HG03139 (cell line): ENCODE measurements around the gene SCG3.

ENCODE experiments used
- ATAC-seq: cut with Tn5 transposase; IDR thresholded peaks from one replicate; pipeline ENCODE4 v1.9.1; 2021; ENCODE audit not compliant: unreplicated experiment

SCG3 gene

DNA sequence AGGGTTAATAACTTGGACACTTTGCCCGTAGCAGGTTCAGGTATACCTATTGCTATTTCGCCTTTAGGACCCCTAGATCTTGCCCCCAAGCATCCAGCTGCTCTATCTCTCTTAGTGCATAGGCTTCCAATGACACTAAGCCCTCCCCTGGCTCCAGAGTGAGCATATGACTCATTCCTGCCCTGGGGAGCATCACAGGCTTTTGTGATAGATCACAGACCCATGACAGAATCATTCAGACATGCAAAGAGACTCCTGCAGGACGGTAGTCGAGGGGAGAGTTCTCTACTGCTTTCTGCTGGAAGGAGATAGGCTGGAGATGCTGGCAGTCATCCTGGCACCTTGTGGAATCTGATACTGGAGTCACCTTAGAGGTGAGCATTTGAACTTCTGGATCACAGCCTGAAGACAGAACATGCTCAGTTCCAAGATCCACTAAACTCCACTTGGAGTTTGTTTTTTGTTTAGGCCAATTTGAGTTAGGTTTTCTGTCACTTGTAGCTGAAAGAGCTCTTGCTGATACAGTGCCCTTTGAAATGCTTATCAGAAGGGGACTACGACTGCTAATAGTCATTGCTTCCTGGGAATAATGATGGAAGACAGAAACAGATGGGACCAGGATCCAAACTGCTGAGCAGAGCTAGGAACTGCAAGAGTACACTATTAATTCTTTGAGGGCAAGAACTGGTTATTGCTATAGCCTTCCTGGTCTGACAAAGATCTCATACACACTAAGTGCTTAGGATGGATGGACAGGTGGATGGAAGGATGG, 45.2 kb downstream of the SCG3 start:
- ATAC-seq: peak; percentile 80

DNA sequence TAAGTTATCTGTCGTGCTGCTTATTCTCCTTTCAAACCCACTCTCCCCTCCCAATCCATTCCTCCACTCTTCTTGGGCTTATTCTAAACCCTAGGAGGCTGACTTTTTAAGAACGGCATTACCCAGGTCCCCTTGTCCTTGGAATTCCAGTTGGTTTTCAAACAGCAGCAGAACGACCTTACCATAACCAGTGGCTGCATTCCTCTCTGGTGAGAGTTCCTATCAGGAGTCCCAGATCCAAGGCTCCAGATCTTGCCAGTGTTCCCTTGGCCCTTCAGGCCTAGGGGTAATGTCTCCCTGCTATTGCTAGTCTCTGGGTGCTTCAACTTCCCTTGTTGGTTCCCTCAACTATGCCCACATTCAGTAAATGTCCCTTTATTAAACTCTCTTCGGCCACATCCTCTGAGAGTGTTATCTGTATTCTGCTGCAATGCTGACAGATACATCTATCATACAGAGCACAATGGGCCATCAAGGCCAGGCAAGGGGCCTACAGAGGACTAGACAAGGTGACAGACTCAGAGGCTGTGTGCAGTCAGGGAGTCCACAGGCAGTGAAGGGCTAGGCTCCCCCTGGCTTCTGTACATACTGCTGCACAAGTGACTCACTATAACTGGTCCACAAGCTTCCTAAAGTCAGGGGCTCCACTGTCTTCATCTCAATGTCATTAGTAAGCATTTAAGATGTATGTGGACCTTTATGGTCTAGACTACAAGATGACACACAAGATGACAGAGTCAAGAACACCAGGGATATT, 46.0 kb downstream of the SCG3 start:
- no peak for ATAC-seq

DNA sequence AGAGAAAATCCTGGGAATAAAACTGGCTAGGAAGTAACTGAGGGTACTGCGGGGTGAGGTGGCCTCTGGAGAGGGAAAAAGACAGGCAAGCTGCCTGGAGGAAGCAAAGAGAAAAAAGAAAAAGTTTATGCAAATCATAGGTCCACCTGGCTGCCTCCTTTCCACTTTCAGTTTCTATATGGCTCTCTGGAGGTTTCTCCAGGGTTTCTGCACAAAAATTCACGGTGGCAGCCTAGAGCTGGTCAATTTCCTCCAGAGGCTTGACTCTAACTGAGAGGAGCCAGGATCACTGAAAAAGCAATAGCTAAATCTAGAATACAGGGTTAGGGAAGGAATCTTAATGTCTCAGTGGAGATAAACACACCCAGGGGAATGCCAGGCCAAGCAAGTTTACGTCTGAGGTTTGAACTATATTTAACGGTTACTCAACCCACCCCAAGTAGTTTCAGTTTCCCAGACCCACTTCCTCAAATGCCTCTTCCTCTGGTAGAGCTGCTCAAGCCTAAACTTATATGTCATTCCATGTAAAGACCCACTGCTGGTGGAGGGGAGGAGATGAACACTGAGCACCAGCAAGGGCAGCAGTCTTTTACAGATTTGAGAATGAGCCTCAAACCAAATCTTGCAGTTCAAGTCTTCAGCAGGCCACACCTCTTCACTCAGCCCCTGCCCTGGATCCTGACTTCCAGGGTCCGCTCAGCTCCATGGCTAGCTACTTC, 50.4 kb downstream of the SCG3 start:
- ATAC-seq: peak; percentile 44

DNA sequence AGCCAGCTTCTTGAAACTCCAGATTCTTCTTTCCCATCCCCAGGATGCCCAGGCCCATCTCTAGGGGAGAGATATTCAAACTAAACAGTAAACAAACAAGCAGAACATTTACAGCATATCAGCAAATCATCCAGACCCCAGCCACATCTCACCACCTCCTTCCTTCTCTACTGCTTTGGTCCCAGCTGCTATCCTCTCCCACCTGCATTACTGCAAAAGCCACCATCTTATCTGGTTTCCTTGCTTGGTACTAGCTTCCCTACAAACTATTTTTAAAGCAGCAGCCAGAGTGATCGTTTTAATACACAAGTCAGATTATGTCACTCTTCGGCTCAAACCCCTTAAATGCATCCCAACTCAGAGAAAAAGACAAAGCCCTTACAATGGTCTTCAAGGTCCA, 51.3 kb downstream of the SCG3 start:
- ATAC-seq: no peak

DNA sequence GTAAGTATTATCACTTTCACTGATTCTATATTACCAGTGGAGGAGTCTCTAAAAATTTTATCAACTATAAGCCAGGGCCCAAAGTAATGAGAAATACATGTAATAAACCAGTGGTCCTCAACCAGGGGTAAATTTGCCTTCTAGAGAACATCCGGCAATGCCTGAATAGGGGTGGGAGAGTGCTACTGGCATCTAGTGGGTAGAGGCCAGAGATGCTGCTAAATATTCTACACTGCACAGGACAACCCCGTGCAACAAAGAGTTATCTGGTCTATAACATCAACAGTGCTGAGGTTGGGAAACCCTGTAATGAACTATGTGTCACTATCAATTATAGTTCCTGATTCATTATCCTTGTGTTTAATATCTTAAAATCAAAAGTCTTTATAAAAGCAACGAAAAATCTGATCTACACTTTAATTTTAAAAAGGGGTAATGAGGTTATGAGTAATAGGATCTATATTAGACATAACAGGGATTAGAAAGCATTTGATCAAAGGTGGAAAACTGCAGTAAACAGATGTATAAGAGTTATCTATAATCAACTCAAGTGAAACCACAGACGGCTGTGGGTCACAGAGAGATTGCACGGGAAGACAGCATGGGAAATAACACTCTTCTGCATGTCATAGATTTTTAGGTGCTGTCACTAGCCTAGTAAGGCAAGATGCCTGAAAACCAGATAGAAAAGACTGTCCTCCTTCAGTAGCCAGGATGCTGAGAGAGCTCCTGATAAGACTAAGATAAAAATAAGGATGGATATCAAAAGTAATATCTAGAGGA, 54.1 kb downstream of the SCG3 start:
- no peak for ATAC-seq

DNA sequence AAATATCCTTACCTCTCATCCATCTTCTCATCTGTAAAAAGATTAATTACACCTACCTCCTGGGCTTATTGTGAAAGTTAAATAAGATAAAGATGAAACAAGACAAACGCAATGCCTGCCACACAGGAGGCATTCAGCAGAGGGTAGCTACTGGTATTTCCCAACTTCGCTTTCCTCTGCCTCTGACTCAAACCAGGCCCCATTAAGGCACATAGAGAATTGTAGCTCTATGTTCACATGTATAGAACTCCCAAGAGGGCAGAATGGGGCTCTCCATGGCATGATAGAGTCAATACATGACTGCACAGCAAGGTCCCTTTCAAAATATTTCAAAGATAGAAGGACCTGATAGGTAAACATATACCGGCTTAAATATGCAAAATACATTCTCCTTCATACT, 54.8 kb downstream of the SCG3 start:
- no peak for ATAC-seq

DNA sequence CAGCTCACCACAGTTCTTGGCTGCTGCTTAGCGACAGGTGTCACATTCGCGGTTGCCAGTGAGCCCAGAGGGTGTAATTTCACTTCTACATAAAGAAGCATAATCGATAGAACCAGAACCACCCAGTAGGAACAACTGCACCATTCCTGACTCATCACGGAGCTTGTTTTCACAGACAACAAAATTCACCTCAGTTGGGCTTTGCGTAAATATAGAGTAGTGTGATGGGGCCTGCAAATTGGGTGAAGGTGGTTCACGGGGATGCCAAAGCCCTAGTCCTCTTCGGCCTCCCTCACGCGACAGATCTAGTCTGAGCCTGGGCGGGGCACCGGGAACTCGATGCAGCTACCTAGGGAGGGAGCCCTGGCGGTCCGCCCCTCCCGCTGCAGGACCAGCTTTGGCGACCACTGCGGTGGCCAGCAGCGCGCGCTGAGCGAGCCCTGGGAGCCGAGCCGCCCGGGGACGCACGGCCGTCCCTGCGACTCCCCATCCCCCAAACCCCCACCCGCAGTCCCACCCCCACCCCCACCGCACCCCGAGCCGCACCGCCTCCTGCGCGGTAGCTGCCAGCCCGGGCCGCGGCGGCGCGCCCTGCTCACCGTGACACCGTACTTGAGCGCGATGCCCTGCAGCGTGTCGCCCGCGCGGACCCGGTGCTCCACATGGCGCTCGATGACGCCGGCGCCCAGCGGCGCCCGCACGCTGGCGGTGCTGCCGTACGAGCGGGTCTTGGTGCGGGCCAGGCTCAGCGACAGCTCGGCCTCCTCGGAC, 55.6 kb downstream of the SCG3 start:
- peak; percentile 16 for ATAC-seq

DNA sequence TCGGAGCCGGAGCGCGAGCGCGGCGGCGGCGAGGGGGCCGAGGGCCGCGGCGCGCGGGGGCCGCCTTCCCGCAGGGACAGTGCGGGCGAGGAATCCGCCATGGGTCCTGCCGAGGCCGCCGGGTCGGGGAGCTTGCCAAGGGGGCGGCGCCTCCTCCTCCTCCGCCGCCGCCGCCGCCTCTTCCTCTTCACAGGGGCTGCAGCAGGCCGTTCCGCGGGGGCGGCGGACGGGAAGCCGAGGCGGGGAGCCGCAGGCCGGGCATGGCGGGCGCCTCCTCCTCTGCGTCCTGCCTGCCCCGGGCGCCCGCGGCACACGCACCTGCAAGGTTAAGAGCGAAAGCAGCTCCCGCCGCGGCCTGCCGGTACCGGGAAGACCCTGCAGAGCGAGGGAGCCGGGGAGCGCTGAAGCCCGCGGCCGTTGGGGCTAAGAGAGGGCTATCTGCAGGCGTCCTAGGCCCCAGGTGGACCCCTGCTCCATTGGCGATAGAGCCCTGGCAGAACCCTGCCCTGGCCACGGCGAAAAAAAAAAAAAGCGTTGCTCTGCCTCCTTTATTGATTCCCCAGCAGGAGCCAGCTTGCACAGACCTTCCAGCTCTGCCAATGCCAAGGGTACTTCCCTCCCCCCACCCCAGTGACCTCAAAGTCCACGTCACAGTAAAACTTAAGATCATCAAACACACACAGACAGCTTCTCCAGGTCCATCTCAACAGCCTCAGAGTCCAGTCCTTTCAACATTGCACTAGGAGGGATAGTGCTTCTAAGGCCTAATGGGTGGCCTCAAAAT, 56.4 kb downstream of the SCG3 start, which contains the start of gene LYSMD2:
LYSMD2 (minus strand) TSS at position 134 of the 784 bp plus-strand sequence; CDS start at position 101, 33 bp downstream.
- ATAC-seq: peak; percentile 44

DNA sequence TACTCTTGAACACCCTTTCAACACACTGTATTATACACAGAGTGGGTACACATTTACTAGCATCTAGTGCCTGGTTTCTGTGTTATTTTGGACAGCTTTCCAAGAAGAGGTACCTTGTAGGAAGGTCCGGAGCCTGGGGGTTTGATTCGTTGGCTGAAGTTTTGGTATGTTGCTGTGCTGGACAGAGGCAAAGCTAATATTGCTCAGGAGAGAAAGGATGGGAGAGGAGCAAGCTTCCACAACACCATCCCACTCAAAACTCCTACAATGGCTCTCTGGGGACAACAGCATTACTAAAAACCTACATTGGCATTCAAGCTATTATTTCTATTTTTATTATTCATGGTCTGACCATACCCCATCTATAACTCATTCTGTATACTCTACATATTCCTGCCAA, 57.2 kb downstream of the SCG3 start:
- ATAC-seq: no peak

DNA sequence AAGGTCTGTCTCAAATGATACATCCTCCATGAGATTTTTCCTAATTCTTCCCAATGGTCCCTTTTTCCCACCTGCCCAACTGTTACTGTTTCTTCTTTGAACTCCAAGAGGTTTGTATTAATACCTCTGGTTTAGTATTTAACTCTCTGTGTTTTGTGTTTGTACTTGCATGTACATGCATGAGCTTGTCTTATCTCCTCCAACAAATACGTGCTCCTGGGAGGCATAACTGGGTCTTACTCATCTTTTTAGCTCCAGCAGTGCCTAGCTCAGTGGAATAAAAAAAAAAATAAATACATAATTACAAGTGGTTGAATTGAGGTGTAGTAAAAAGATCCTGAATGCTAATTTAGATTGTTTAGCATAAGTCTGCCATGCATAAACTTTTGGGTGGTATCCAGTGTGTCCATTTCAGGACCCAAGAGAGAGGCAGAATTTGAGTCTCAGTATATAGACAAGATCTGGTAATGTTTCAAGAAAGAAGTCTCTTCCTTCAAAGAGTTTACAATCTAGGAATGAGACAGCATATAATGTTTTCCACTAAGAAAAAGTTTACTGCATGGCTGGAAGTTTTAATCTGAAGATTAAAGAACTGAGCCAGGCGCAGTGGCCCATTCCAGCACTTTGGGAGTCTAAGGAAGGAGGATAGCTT, 57.9 kb downstream of the SCG3 start:
- no peak for ATAC-seq

DNA sequence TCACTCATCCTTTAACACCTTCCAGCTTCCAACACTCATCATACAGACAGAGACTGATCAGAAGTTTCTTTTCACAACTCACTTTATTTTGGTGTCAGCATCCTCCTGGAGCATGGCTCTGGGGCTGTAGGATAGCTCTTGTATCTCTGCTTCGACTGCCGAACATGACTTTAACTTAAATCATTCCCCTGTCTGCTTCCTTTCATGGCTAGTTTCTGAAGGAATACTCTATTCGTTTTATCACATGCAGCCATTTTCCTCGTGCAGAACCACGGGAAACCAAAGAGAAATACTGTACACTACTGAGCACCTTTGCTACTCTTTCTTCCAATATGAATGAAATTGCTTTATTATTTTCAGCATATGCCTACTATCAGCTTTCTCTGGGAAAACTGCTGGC, 68.0 kb downstream of the SCG3 start:
- ATAC-seq: no peak

DNA sequence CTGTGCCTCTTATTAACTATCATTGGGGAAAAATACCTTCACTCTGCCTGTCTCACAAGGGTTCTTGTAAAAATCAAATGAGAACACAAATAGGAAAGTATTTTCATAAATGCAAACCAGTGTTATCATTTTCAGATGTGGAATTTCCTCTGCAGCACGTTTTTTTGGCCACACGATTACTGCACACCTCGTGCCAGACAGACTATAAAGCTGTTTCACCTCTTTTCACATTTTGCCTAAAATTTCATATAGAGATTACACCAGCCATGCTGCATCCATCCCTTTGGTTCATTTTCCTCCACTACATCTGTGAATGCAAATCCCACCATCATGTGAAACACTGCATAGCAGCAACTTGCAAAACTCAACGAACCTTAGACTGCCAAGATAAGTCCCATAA, 68.9 kb downstream of the SCG3 start:
- ATAC-seq: no peak

DNA sequence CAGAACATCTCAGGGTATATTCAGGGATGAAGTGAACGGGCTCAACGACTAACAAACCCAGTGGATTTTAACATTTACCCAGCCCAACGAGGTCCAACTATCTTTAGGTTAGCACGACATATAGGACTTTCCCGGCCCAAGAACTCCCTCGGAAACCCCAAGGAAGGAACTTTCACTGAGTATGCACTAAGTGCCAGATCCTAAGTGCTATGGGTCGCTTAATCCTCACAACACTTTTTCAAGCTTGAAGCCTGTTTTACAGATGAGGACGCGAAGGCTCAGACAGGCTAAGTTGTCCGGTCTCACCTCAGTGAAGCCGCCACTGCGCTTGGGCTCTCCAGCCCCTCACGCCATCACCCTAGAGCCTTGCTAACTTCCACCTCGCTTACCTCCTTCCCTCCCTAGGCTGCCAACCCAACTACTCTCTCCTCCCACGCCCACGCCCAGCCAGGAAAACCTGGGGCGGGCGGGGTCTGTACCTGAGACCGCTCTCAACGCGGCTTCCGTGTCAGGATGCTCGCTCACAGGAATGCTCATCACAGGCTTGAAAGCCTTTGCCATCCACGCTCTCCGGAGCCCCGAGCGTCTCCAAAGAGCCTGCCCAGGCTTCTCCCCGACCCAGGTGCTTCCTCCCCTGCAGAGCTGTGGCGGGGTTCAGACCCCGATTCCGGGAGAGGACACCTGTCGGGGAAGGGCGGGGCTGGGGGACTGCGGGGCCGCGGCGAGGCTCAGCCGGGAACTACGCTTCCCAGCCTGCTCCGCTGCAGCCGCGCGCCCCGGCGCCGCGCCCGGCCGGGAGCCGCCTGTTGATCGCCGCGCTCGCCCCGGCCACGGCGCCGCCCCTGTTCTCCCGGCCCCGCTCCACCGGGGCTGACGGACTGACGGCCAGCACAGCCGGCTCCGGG, 69.7 kb downstream of the SCG3 start, which contains the start of gene TMOD2:
TMOD2 (plus strand) TSS at position 806 of the 905 bp plus-strand sequence. CDS start 14,845 bp downstream, outside the sequence.
- ATAC-seq: peak; percentile 70

DNA sequence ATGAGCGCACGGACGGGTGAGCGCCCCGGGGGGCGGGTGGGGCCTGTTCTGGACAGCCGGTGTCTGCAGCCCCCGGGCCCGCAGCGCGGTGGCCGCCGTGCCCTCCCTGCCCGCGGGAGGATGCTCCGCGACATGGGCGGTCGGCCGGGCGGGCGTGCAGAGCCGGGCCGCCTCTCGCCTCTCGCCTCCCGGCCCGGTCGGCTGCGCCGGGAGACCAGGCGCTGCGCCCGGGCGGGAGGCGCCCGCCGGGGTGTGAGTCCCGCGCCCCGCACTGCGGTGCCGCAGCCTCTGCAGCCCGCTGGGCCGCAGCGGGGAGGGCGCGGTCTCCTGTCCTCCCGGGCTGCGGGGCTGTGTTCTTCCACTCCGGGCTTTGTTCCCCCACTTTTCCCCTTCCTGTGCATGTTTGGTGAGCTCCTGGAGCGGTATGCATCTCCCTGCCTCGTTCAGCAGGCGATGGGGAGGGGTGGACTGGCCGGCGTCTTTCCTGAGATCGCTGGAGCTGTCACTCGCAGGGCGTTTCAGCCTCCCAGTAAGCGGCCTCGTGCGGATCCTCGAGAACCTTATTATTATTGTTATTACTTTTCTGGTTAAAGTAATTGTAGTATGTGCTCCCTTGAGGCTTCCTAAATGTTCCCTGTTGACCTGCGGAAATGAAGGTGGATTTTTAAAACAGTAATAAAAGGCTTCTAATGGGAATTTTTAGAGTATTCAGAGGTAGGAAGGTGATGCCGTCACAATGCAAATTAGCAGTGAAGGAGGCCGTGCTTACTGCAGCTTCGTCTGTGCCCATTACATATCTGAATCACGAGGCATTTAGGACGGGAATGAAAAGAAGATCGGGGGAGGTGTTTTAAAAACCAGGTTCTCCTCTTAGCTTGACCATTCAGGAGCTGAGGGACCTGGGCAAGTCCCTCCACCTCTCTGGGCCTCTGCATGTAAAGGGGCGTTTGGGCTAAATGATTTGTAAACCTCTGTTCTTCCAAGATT, 70.7 kb downstream of the SCG3 start:
- ATAC-seq: peak; percentile 33

DNA sequence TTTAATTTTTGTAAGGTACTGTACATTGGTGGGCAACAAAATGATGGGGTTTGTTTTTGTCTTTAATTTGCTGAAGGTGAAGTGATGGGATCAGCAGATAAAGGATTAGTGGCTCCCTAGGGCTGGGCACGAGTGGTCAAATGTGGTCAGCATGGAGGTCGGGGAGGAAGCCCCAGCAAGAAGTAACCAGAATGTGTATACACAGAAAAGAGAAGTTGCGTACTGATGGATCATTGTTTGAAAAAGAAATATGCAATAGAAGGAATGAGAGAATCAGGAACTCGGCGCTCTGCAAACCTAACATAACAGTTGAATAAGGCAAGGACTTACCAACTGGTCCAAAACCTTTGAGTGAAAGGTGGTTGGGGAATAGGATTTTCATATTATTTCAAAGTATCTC, 71.6 kb downstream of the SCG3 start:
- ATAC-seq: no peak

DNA sequence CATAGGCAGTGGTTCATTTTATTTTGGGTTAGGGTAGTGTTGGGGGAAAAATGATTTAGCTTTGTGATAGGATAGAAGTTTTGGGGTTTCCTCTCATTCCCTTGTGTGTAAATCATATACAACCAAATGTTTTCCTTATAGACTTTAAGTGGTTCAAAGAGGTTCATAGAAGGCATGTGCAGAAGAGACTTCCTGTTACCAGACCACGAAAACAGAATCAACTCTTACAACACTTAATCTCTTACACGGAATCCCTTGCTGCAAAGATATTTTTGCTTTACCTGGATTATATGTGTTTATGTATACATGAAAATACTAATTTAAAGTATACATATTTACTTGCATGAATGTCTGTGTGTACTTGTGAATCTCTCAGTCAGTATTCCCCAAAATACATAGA, 73.0 kb downstream of the SCG3 start:
- no peak for ATAC-seq

DNA sequence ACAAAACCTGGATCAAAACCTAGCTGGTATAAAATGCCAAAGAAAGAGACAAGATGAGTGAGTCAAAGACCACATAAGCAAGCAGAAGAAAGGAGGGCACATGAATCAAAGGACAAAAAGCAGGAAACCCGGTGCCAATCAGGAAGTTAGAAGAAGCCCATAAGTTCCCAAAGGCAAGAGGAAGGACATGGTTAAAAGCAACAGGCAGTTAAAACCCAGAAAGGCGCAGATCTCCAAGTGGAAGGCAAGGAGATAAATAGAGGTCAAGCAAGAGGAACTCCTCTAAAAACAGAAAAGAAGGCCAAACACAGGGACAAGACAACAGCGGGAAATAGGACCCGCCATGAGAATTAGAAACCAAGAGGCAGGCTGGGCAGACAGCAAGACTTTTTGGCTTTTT, 74.5 kb downstream of the SCG3 start:
- no peak for ATAC-seq
